Spleen (tissue), 7 donors: ENCODE results near the gene ADAMTS17.

Experiments used
- CTCF ChIP-seq, 11 experiments: fragments of 200-600 bp in 7 of 11; fragments of 450-650 bp in 4 of 11; sonication (generic) in 4 of 11; IDR thresholded peaks in 8 of 11; conservative IDR thresholded peaks in 3 of 11; 1 replicate in 7 of 11; 2 replicates in 4 of 11; pipeline versions ENCODE4 v1.4.0 to v1.8.0; 2016 to 2021; ENCODE audit warnings: antibody characterized with exemption in 11 of 11, inconsistent platforms in 4 of 11, mild to moderate bottlenecking in 1 of 11
- POLR2AphosphoS5 ChIP-seq, 3 donors: sonication (generic); formaldehyde crosslinking; IDR thresholded peaks; one replicate each; pipeline ENCODE4 v1.5.1; 2017; ENCODE audit warnings: antibody characterized with exemption in 3 of 3
- donor health status: DM: no; HTN: no; CAD: no; lungs with moderate emphysema.
- donor health status: DM: no; HTN: no; CAD: no.
- donor health status: DM: no; HTN: no; CAD: no.

- TF ChIP-seq POLR2AphosphoS5 (IDR thresholded peaks at IDR 0.05), result no peak
- no peak for TF ChIP-seq CTCF (IDR thresholded peaks at IDR 0.05 in 8 of 11, conservative IDR thresholded peaks at IDR 0.05 in 3 of 11)
Measured at GRCh38 chr15:100343251-100343650, 1.5 kb upstream of the ADAMTS17 start.
